ENCODE results near the gene CARD19. TPM values are rescaled to one million over a fixed set of nuclear protein-coding genes. Genes with fewer than 3 reads are reported as not detected.
A peak's percentile ranks its signal among the peaks of the same experiment; 100 is the strongest.
"Not testable (repeated sequence)": the region's sequence is repeated elsewhere in the genome, so short reads cannot be mapped to it uniquely, and the experiment has no call there.

Gene CARD19
- total RNA-seq, 2 experiments from 2014 or later, result 51.7 to 55.4 TPM

GRCh38 chr9:93096811-93097382, 880 bp downstream of the CARD19 start:
- H3K9me3 Mint-ChIP-seq (ENCODE audit: insufficient read depth), result peaks cover 6% of the 10 kb centered on the region
- no peak for DNase-seq
- ChIA-PET POLR2A (interaction anchor here (1.0 to 3.4 kb wide), 6 partner anchors 12 to 131 kb away, joined by 3 to 31 read pairs (median 10); no protein-coding TSS in a partner anchor), CTCF (interaction anchor here (0.6 to 3.6 kb wide), 3 partner anchors 11 to 140 kb away, joined by 3 to 49 read pairs (median 4); no protein-coding TSS in a partner anchor)
- H3K4me3 Mint-ChIP-seq, result peak overlapping the region; percentile 85
- peak overlapping the region; percentile 92 for H3K27ac Mint-ChIP-seq
- peaks cover 71% of the 10 kb centered on the region for H3K4me1 Mint-ChIP-seq (ENCODE audit: low read depth)
- H3K36me3 Mint-ChIP-seq (ENCODE audit: low read depth), result peaks cover 31% of the 10 kb centered on the region
- no peaks in the 10 kb centered on the region for H3K27me3 Mint-ChIP-seq (ENCODE audit: low read depth)
- no peak for ATAC-seq

GRCh38 chr9:93097511-93098201, 1.6 kb downstream of the CARD19 start:
- POLR2A ChIA-PET, result interaction anchor here (1.0 to 3.4 kb wide), 6 partner anchors 11 to 150 kb away, joined by 3 to 31 read pairs (median 4); partner anchors contain the start of gene FGD3
- Mint-ChIP-seq H3K27ac (peak overlapping the region; percentile 92), H3K27me3 (ENCODE audit: low read depth) (no peaks in the 10 kb centered on the region), H3K4me3 (peak overlapping the region; percentile 85), H3K4me1 (ENCODE audit: low read depth) (peaks cover 69% of the 10 kb centered on the region), H3K9me3 (ENCODE audit: insufficient read depth) (peaks cover 6% of the 10 kb centered on the region), H3K36me3 (ENCODE audit: low read depth) (peaks cover 33% of the 10 kb centered on the region)
- no peak for ATAC-seq
- CTCF ChIA-PET, result interaction anchor here (0.6 to 3.6 kb wide), 5 partner anchors 11 to 141 kb away, joined by 3 to 49 read pairs (median 3); no protein-coding TSS in a partner anchor
- no peak for DNase-seq

- ChIA-PET POLR2A (interaction anchor here (0.9 to 3.3 kb wide), 4 partner anchors 38 to 151 kb away, joined by 3 to 13 read pairs (median 3); partner anchors contain the start of gene FGD3), CTCF (interaction anchor here (0.6 to 3.6 kb wide), 5 partner anchors 10 to 112 kb away, joined by 3 to 49 read pairs (median 3); no protein-coding TSS in a partner anchor)
- Mint-ChIP-seq H3K4me3 (peak overlapping the region; percentile 85), H3K4me1 (ENCODE audit: low read depth) (peaks cover 66% of the 10 kb centered on the region), H3K27me3 (ENCODE audit: low read depth) (no peaks in the 10 kb centered on the region), H3K9me3 (ENCODE audit: insufficient read depth) (peaks cover 11% of the 10 kb centered on the region), H3K36me3 (ENCODE audit: low read depth) (peaks cover 37% of the 10 kb centered on the region), H3K27ac (peak overlapping the region; percentile 92)
- DNase-seq (peak; percentile 77), ATAC-seq (no peak)
These were observed 2.4 kb downstream of the CARD19 start for GRCh38 chr9:93098236-93098946.

GRCh38 chr9:93099551-93100275, 3.7 kb downstream of the CARD19 start:
- peaks cover 59% of the 10 kb centered on the region for H3K4me1 Mint-ChIP-seq (ENCODE audit: low read depth)
- H3K27me3 Mint-ChIP-seq (ENCODE audit: low read depth), result no peaks in the 10 kb centered on the region
- CTCF ChIA-PET, result interaction anchor here (1.1 to 3.6 kb wide), 3 partner anchors 9 to 96 kb away, joined by 3 to 49 read pairs (median 4); no protein-coding TSS in a partner anchor
- DNase-seq (no peak), ATAC-seq (no peak)
- peak overlapping the region; percentile 92 for H3K27ac Mint-ChIP-seq
- peaks cover 49% of the 10 kb centered on the region for H3K36me3 Mint-ChIP-seq (ENCODE audit: low read depth)
- peak overlapping the region; percentile 85 for H3K4me3 Mint-ChIP-seq
- POLR2A ChIA-PET, result interaction anchor here (3.3 kb wide), 1 partner anchor 40 kb away, joined by 13 read pairs; no protein-coding TSS in a partner anchor
- peaks cover 24% of the 10 kb centered on the region for H3K9me3 Mint-ChIP-seq (ENCODE audit: insufficient read depth)

GRCh38 chr9:93100276-93100636, 4.2 kb downstream of the CARD19 start:
- ChIA-PET CTCF (no interaction called here), POLR2A (no interaction called here)
- Mint-ChIP-seq H3K36me3 (ENCODE audit: low read depth) (peaks cover 54% of the 10 kb centered on the region), H3K4me1 (ENCODE audit: low read depth) (peaks cover 59% of the 10 kb centered on the region), H3K4me3 (no peak overlapping the region), H3K9me3 (ENCODE audit: insufficient read depth) (peaks cover 27% of the 10 kb centered on the region), H3K27me3 (ENCODE audit: low read depth) (no peaks in the 10 kb centered on the region), H3K27ac (peak overlapping the region; percentile 0)
- ATAC-seq (no peak), DNase-seq (no peak)

GRCh38 chr9:93101086-93101485, 5.1 kb downstream of the CARD19 start:
- ATAC-seq; POLR2A ChIA-PET; H3K27me3 Mint-ChIP-seq (ENCODE audit: low read depth); H3K4me3 Mint-ChIP-seq; DNase-seq; H3K27ac Mint-ChIP-seq; CTCF ChIA-PET: not testable (repeated sequence)
- H3K36me3 Mint-ChIP-seq (ENCODE audit: low read depth), result peaks cover 60% of the 10 kb centered on the region
- H3K4me1 Mint-ChIP-seq (ENCODE audit: low read depth), result peaks cover 66% of the 10 kb centered on the region
- peaks cover 27% of the 10 kb centered on the region for H3K9me3 Mint-ChIP-seq (ENCODE audit: insufficient read depth)

- DNase-seq (no peak), ATAC-seq (no peak)
- no peak overlapping the region for H3K4me3 Mint-ChIP-seq
- peaks cover 27% of the 10 kb centered on the region for H3K9me3 Mint-ChIP-seq (ENCODE audit: insufficient read depth)
- POLR2A ChIA-PET, result interaction anchor here (0.7 kb wide), 1 partner anchor 105 kb away, joined by 3 read pairs; no protein-coding TSS in a partner anchor
- peaks cover 63% of the 10 kb centered on the region for H3K4me1 Mint-ChIP-seq (ENCODE audit: low read depth)
- CTCF ChIA-PET, result interaction anchor here (0.9 to 4.5 kb wide), 4 partner anchors 14 to 103 kb away, joined by 3 to 31 read pairs (median 4); no protein-coding TSS in a partner anchor
- no peak overlapping the region for H3K27ac Mint-ChIP-seq
- peaks cover 66% of the 10 kb centered on the region for H3K36me3 Mint-ChIP-seq (ENCODE audit: low read depth)
- no peaks in the 10 kb centered on the region for H3K27me3 Mint-ChIP-seq (ENCODE audit: low read depth)
These were observed 9.6 kb downstream of the CARD19 start for GRCh38 chr9:93105620-93106019.

- H3K27ac Mint-ChIP-seq, result no peak overlapping the region
- H3K27me3 Mint-ChIP-seq (ENCODE audit: low read depth), result no peaks in the 10 kb centered on the region
- H3K4me3 Mint-ChIP-seq, result no peak overlapping the region
- ATAC-seq (no peak), DNase-seq (no peak)
- ChIA-PET POLR2A (interaction anchor here (1.2 to 2.2 kb wide), 2 partner anchors 12 to 43 kb away, joined by 3 to 9 read pairs; partner anchors contain the start of gene CARD19), CTCF (interaction anchor here (0.6 to 4.5 kb wide), 9 partner anchors 9 to 459 kb away, joined by 3 to 49 read pairs (median 4); no protein-coding TSS in a partner anchor)
- peaks cover 59% of the 10 kb centered on the region for H3K36me3 Mint-ChIP-seq (ENCODE audit: low read depth)
- peaks cover 59% of the 10 kb centered on the region for H3K4me1 Mint-ChIP-seq (ENCODE audit: low read depth)
- H3K9me3 Mint-ChIP-seq (ENCODE audit: insufficient read depth), result peaks cover 21% of the 10 kb centered on the region
These were observed 11.3 kb downstream of the CARD19 start for GRCh38 chr9:93107151-93107824.

- Mint-ChIP-seq H3K4me1 (ENCODE audit: low read depth) (peaks cover 55% of the 10 kb centered on the region), H3K9me3 (ENCODE audit: insufficient read depth) (peaks cover 21% of the 10 kb centered on the region), H3K27me3 (ENCODE audit: low read depth) (no peaks in the 10 kb centered on the region), H3K36me3 (ENCODE audit: low read depth) (peaks cover 56% of the 10 kb centered on the region), H3K4me3 (no peak overlapping the region), H3K27ac (peak overlapping the region; percentile 57)
- ATAC-seq (no peak), DNase-seq (no peak)
- POLR2A ChIA-PET, result interaction anchor here (0.6 to 2.2 kb wide), 4 partner anchors 10 to 43 kb away, joined by 3 to 9 read pairs (median 3); partner anchors contain the start of genes CARD19 and NINJ1
- CTCF ChIA-PET, result interaction anchor here (0.6 to 4.5 kb wide), 14 partner anchors 10 to 459 kb away, joined by 3 to 57 read pairs (median 8); no protein-coding TSS in a partner anchor
These were observed 11.8 kb downstream of the CARD19 start for GRCh38 chr9:93107825-93108161.

- CTCF ChIA-PET, result interaction anchor here (0.6 to 4.5 kb wide), 55 partner anchors 10 to 458 kb away, joined by 3 to 57 read pairs (median 5); partner anchors contain the start of genes CARD19, FAM120AOS and NINJ1
- H3K36me3 Mint-ChIP-seq (ENCODE audit: low read depth), result peaks cover 51% of the 10 kb centered on the region
- H3K27me3 Mint-ChIP-seq (ENCODE audit: low read depth), result no peaks in the 10 kb centered on the region
- POLR2A ChIA-PET, result interaction anchor here (0.6 to 2.2 kb wide), 5 partner anchors 11 to 44 kb away, joined by 3 to 9 read pairs (median 3); partner anchors contain the start of genes CARD19 and NINJ1
- no peak overlapping the region for H3K4me3 Mint-ChIP-seq
- H3K27ac Mint-ChIP-seq, result no peak overlapping the region
- DNase-seq (no peak), ATAC-seq (peak; percentile 48)
- H3K4me1 Mint-ChIP-seq (ENCODE audit: low read depth), result peaks cover 51% of the 10 kb centered on the region
- H3K9me3 Mint-ChIP-seq (ENCODE audit: insufficient read depth), result peaks cover 16% of the 10 kb centered on the region
These were observed 12.4 kb downstream of the CARD19 start for GRCh38 chr9:93108291-93109041.
